ENCODE measurements around the gene XRCC5. TPM values are rescaled to one million over a fixed set of nuclear protein-coding genes. Genes with fewer than 3 reads are reported as not detected.

The XRCC5 gene
- total RNA-seq, 1 donor from 2014 or later, result 185 TPM

GRCh38 chr2:216082805-216083204 lies 26.3 kb upstream of the XRCC5 start:
- TF ChIP-seq CTCF (IDR thresholded peaks at IDR 0.05; ENCODE audit: insufficient read depth, low read length, severe bottlenecking), result no peak
- no peak for DNase-seq (ENCODE audit: low read depth)
- no peak overlapping the region for H3K4me3 ChIP-seq (ENCODE audit: low read depth, low read length)
- H3K36me3 ChIP-seq (ENCODE audit: control insufficient read depth, insufficient read depth, low read length), result no peaks in the 10 kb centered on the region
- H3K27me3 ChIP-seq (ENCODE audit: control insufficient read depth, insufficient read depth, low read length), result no peaks in the 10 kb centered on the region
- no peak for FAIRE-seq

GRCh38 chr2:216083464-216084281 lies 25.5 kb upstream of the XRCC5 start:
- H3K4me3 ChIP-seq (ENCODE audit: low read depth, low read length), result no peak overlapping the region
- no peaks in the 10 kb centered on the region for H3K27me3 ChIP-seq (ENCODE audit: control insufficient read depth, insufficient read depth, low read length)
- DNase-seq (ENCODE audit: low read depth), result no peak
- no peak for TF ChIP-seq CTCF (IDR thresholded peaks at IDR 0.05; ENCODE audit: insufficient read depth, low read length, severe bottlenecking)
- no peaks in the 10 kb centered on the region for H3K36me3 ChIP-seq (ENCODE audit: control insufficient read depth, insufficient read depth, low read length)
- no peak for FAIRE-seq

- DNase-seq (ENCODE audit: low read depth) (no peak), FAIRE-seq (no peak)
- H3K4me3 ChIP-seq (ENCODE audit: low read depth, low read length), result no peak overlapping the region
- no peaks in the 10 kb centered on the region for H3K27me3 ChIP-seq (ENCODE audit: control insufficient read depth, insufficient read depth, low read length)
- H3K36me3 ChIP-seq (ENCODE audit: control insufficient read depth, insufficient read depth, low read length), result no peaks in the 10 kb centered on the region
- no peak for TF ChIP-seq CTCF (IDR thresholded peaks at IDR 0.05; ENCODE audit: insufficient read depth, low read length, severe bottlenecking)
Observed at GRCh38 chr2:216084547-216084946, 24.6 kb upstream of the XRCC5 start.

- Histone ChIP-seq H3K27me3 (ENCODE audit: control insufficient read depth, insufficient read depth, low read length) (no peaks in the 10 kb centered on the region), H3K4me3 (ENCODE audit: low read depth, low read length) (no peak overlapping the region), H3K36me3 (ENCODE audit: control insufficient read depth, insufficient read depth, low read length) (no peaks in the 10 kb centered on the region)
- FAIRE-seq, result no peak
- TF ChIP-seq CTCF (IDR thresholded peaks at IDR 0.05; ENCODE audit: insufficient read depth, low read length, severe bottlenecking), result no peak
- DNase-seq (ENCODE audit: low read depth), result no peak
Observed at GRCh38 chr2:216086207-216086893, 22.8 kb upstream of the XRCC5 start.

- DNase-seq (ENCODE audit: low read depth) (no peak), FAIRE-seq (no peak)
- Histone ChIP-seq H3K27me3 (ENCODE audit: control insufficient read depth, insufficient read depth, low read length) (no peaks in the 10 kb centered on the region), H3K36me3 (ENCODE audit: control insufficient read depth, insufficient read depth, low read length) (no peaks in the 10 kb centered on the region), H3K4me3 (ENCODE audit: low read depth, low read length) (no peak overlapping the region)
- no peak for TF ChIP-seq CTCF (IDR thresholded peaks at IDR 0.05; ENCODE audit: insufficient read depth, low read length, severe bottlenecking)
Observed at GRCh38 chr2:216090369-216090786, 18.8 kb upstream of the XRCC5 start.
